ENCODE results near the gene INSYN2B. TPM values are rescaled to one million over a fixed set of nuclear protein-coding genes. Genes with fewer than 3 reads are reported as not detected.

INSYN2B gene
- total and polyA plus RNA-seq, 2 experiments from 2014 or later: 10.1 to 43.2 TPM

DNA sequence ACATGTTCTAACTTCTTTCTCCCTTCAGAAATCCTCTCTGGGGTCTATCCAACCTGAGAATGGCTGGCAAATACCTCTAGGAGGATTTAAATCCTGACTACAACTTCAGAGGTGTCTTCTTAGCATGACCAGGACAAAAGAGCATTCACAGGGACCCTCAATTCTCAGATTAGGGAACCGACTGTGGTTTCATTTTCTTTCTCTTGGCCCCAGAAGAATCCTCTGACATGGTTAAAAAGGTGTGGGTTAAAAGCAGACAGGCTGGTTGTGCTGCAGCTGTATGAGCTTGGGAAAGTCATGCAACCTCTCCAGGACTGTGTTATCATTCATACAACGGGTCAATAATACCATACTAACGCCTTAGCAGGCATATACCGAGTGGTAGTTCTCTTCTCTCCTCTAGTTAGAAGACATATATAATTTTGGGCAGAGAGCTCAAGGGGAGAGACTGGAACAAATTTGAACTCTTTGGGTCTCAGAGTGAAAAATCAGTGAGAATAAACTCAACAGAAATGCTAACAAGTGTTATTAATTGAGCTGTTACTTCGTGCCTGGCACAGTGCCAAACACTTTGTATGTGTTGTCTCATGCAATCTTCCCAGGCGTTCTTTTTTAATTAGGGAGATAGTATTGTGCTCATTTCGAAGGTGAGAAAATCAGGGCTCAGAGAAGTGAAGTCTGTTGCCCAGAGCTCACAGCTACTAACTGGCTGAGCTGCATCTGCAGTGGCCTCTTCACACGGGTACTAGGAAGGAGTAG lies 35.2 kb downstream of the INSYN2B start:
- Histone ChIP-seq H2AFZ (peak overlapping the region; percentile 39), H3K27me3 (replicated peaks; ENCODE audit: insufficient read depth) (no peaks in the 10 kb centered on the region), H3K36me3 (ENCODE audit: low read depth) (no peaks in the 10 kb centered on the region), H3K9me3 (ENCODE audit: low read depth) (no peaks in the 10 kb centered on the region), H3F3A (ENCODE audit: insufficient read depth) (peaks cover 61% of the 10 kb centered on the region), H3K27ac (peak overlapping the region; percentile 91), H3K79me2 (ENCODE audit: insufficient read depth) (peaks cover 85% of the 10 kb centered on the region), H3K4me1 (ENCODE audit: insufficient read depth) (peaks cover 51% of the 10 kb centered on the region), H3K4me2 (ENCODE audit: unreplicated experiment) (peak overlapping the region; percentile 58), H4K20me1 (ENCODE audit: insufficient read depth) (no peaks in the 10 kb centered on the region), H3K4me3 (peak overlapping the region; percentile 31), H3K9me2 (ENCODE audit: insufficient read depth) (no peaks in the 10 kb centered on the region), H3K9ac (peak overlapping the region; percentile 77)
- TF ChIP-seq EZH2 (IDR thresholded peaks at IDR 0.05; ENCODE audit: insufficient read depth, poor library complexity, severe bottlenecking): no peak
- TF ChIP-seq EZH2phosphoT487 (IDR thresholded peaks at IDR 0.05; ENCODE audit: insufficient read depth, low read depth): no peak
- in situ Hi-C loops (cut with MboI): no loop called here
- WGBS, 2 experiments (ENCODE audit: low coverage in 1 of 2, low lambda C conversion rate in 2 of 2, missing lambda C conversion rate in 2 of 2): 42 to 44% methylated on average over 8 of the region's 8 CpGs
- DNase-seq: peak; percentile 58

- H3K9ac ChIP-seq: no peak overlapping the region
- no peaks in the 10 kb centered on the region for H3K36me3 ChIP-seq (ENCODE audit: low read depth)
- peaks cover 53% of the 10 kb centered on the region for H3F3A ChIP-seq (ENCODE audit: insufficient read depth)
- peaks cover 85% of the 10 kb centered on the region for H3K79me2 ChIP-seq (ENCODE audit: insufficient read depth)
- no peak overlapping the region for H3K4me2 ChIP-seq (ENCODE audit: unreplicated experiment)
- no peaks in the 10 kb centered on the region for H3K9me3 ChIP-seq (ENCODE audit: low read depth)
- in situ Hi-C loops (cut with MboI): no loop called here
- no peak for DNase-seq
- H4K20me1 ChIP-seq (ENCODE audit: insufficient read depth): no peaks in the 10 kb centered on the region
- H3K4me3 ChIP-seq: no peak overlapping the region
- H2AFZ ChIP-seq: no peak overlapping the region
- H3K4me1 ChIP-seq (ENCODE audit: insufficient read depth): peaks cover 51% of the 10 kb centered on the region
- TF ChIP-seq EZH2phosphoT487 (IDR thresholded peaks at IDR 0.05; ENCODE audit: insufficient read depth, low read depth) (no peak), EZH2 (IDR thresholded peaks at IDR 0.05; ENCODE audit: insufficient read depth, poor library complexity, severe bottlenecking) (no peak)
- H3K27ac ChIP-seq: no peak overlapping the region
- 98 to 99% methylated on average over 6 of the region's 6 CpGs for WGBS, 2 experiments (ENCODE audit: low coverage in 1 of 2, low lambda C conversion rate in 2 of 2, missing lambda C conversion rate in 2 of 2)
- no peaks in the 10 kb centered on the region for H3K9me2 ChIP-seq (ENCODE audit: insufficient read depth)
- H3K27me3 ChIP-seq (replicated peaks; ENCODE audit: insufficient read depth): no peaks in the 10 kb centered on the region
These were observed 36.2 kb downstream of the INSYN2B start for GRCh38 chr5:169944115-169944514.

- Histone ChIP-seq H3F3A (ENCODE audit: insufficient read depth) (peaks cover 44% of the 10 kb centered on the region), H3K9ac (no peak overlapping the region), H3K36me3 (ENCODE audit: low read depth) (no peaks in the 10 kb centered on the region), H3K4me2 (ENCODE audit: unreplicated experiment) (no peak overlapping the region), H3K27ac (0 out of 2 replicates have a peak overlapping the region, but pooled peaks have one; percentile 30), H4K20me1 (ENCODE audit: insufficient read depth) (no peaks in the 10 kb centered on the region), H3K79me2 (ENCODE audit: insufficient read depth) (peaks cover 85% of the 10 kb centered on the region), H2AFZ (no peak overlapping the region), H3K9me3 (ENCODE audit: low read depth) (no peaks in the 10 kb centered on the region), H3K4me1 (ENCODE audit: insufficient read depth) (peaks cover 51% of the 10 kb centered on the region), H3K4me3 (no peak overlapping the region), H3K27me3 (replicated peaks; ENCODE audit: insufficient read depth) (no peaks in the 10 kb centered on the region), H3K9me2 (ENCODE audit: insufficient read depth) (no peaks in the 10 kb centered on the region)
- DNase-seq: peak; percentile 34
- WGBS, 2 experiments (ENCODE audit: low coverage in 1 of 2, low lambda C conversion rate in 2 of 2, missing lambda C conversion rate in 2 of 2): 91 to 94% methylated on average over 4 of the region's 4 CpGs
- in situ Hi-C loops (cut with MboI): no loop called here
- TF ChIP-seq EZH2phosphoT487 (IDR thresholded peaks at IDR 0.05; ENCODE audit: insufficient read depth, low read depth) (no peak), EZH2 (IDR thresholded peaks at IDR 0.05; ENCODE audit: insufficient read depth, poor library complexity, severe bottlenecking) (no peak)
These were observed 37.3 kb downstream of the INSYN2B start for GRCh38 chr5:169943026-169943425.

DNA sequence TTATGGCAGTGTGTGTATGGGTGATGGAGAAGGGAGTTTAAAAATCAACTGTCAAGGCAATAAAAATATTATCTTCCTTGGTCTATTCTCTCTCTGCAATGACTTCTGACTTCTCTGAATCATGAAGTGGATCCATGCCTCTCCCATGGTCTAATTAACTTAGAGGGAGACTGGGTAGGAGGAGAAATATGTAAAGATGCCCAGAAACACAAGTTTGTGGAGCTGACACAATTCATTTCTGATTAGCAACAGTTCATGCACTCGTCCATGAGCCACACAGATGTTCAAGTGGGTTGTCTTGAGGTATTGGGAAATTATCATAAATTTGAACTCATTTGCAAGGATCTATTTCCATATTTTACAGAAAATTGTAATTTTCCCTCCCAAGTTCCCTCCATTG lies 38.1 kb downstream of the INSYN2B start:
- peak; percentile 65 for DNase-seq
- WGBS, 2 experiments (ENCODE audit: low coverage in 1 of 2, low lambda C conversion rate in 2 of 2, missing lambda C conversion rate in 2 of 2): 6 to 12% methylated on average over 1 of the region's 1 CpG
- no peak overlapping the region for H3K4me3 ChIP-seq
- H3K9me2 ChIP-seq (ENCODE audit: insufficient read depth): no peaks in the 10 kb centered on the region
- TF ChIP-seq EZH2 (IDR thresholded peaks at IDR 0.05; ENCODE audit: insufficient read depth, poor library complexity, severe bottlenecking): no peak
- no peak for TF ChIP-seq EZH2phosphoT487 (IDR thresholded peaks at IDR 0.05; ENCODE audit: insufficient read depth, low read depth)
- no peak overlapping the region for H3K9ac ChIP-seq
- H3F3A ChIP-seq (ENCODE audit: insufficient read depth): peaks cover 35% of the 10 kb centered on the region
- H3K4me2 ChIP-seq (ENCODE audit: unreplicated experiment): peak overlapping the region; percentile 0
- in situ Hi-C loops (cut with MboI): no loop called here
- no peaks in the 10 kb centered on the region for H3K27me3 ChIP-seq (replicated peaks; ENCODE audit: insufficient read depth)
- peaks cover 85% of the 10 kb centered on the region for H3K79me2 ChIP-seq (ENCODE audit: insufficient read depth)
- H4K20me1 ChIP-seq (ENCODE audit: insufficient read depth): no peaks in the 10 kb centered on the region
- H3K4me1 ChIP-seq (ENCODE audit: insufficient read depth): peaks cover 46% of the 10 kb centered on the region
- peak overlapping the region; percentile 30 for H3K27ac ChIP-seq
- H3K9me3 ChIP-seq (ENCODE audit: low read depth): no peaks in the 10 kb centered on the region
- no peaks in the 10 kb centered on the region for H3K36me3 ChIP-seq (ENCODE audit: low read depth)
- H2AFZ ChIP-seq: no peak overlapping the region

Measured in GM23248 (cell line).